HG03442 (cell line): ENCODE data around the gene AKAP8L.
"Not testable (repeated sequence)": the region's sequence is repeated elsewhere in the genome, so short reads cannot be mapped to it uniquely, and the experiment has no call there.

ENCODE experiments used
- ATAC-seq: cut with Tn5 transposase; IDR thresholded peaks from one replicate; pipeline ENCODE4 v1.9.1; 2021; ENCODE audit warnings: mild to moderate bottlenecking, moderate library complexity; ENCODE audit not compliant: unreplicated experiment

AKAP8L gene

GRCh38 chr19:15421136-15421695 is 2.4 kb upstream of the AKAP8L start:
- no peak for ATAC-seq

GRCh38 chr19:15419413-15420025 is 731 bp upstream of the AKAP8L start:
- ATAC-seq, result no peak

GRCh38 chr19:15418231-15418578 is 583 bp downstream of the AKAP8L start:
- ATAC-seq, result no peak

- no peak for ATAC-seq
Observed at GRCh38 chr19:15417699-15418098, 1.1 kb downstream of the AKAP8L start.

- ATAC-seq, result no peak
Observed at GRCh38 chr19:15412832-15413231, 6.0 kb downstream of the AKAP8L start.

GRCh38 chr19:15411351-15411750 is 7.4 kb downstream of the AKAP8L start:
- ATAC-seq, result not testable (repeated sequence)

- ATAC-seq, result no peak
Observed at GRCh38 chr19:15404780-15405211, 14.0 kb downstream of the AKAP8L start.

GRCh38 chr19:15404097-15404779 is 14.6 kb downstream of the AKAP8L start:
- no peak for ATAC-seq

- no peak for ATAC-seq
Observed at GRCh38 chr19:15403151-15403531, 15.6 kb downstream of the AKAP8L start.

- no peak for ATAC-seq
Observed at GRCh38 chr19:15402411-15403150, 16.2 kb downstream of the AKAP8L start.

GRCh38 chr19:15401397-15401710 is 17.4 kb downstream of the AKAP8L start:
- no peak for ATAC-seq

GRCh38 chr19:15400521-15401396 is 18.0 kb downstream of the AKAP8L start:
- no peak for ATAC-seq

GRCh38 chr19:15399635-15400034 is 19.2 kb downstream of the AKAP8L start:
- no peak for ATAC-seq

- ATAC-seq, result no peak
Observed at GRCh38 chr19:15399234-15399515, 19.6 kb downstream of the AKAP8L start.

GRCh38 chr19:15398501-15399233 is 20.1 kb downstream of the AKAP8L start:
- no peak for ATAC-seq

- ATAC-seq, result no peak
Observed at GRCh38 chr19:15397782-15398181, 21.0 kb downstream of the AKAP8L start.

GRCh38 chr19:15397236-15397635 is 21.6 kb downstream of the AKAP8L start:
- no peak for ATAC-seq

- ATAC-seq, result no peak
Observed at GRCh38 chr19:15396436-15396835, 22.4 kb downstream of the AKAP8L start.

- not testable (repeated sequence) for ATAC-seq
Observed at GRCh38 chr19:15395251-15395650, 23.5 kb downstream of the AKAP8L start.

GRCh38 chr19:15394426-15394825 is 24.4 kb downstream of the AKAP8L start:
- ATAC-seq, result no peak

- ATAC-seq, result no peak
Observed at GRCh38 chr19:15393963-15394362, 24.8 kb downstream of the AKAP8L start.
